Posterior cingulate gyrus (tissue), 11 donors: ENCODE results near the gene MYL7.

Experiments
- DNase-seq, 10 donors: peaks; one replicate each; pipeline versions ENCODE4 v3.0.0 to v3.0.0-alpha.2; 2020 to 2021; ENCODE audit warnings: mixed read lengths in 3 of 10
- intact Hi-C: fragments of 100-400 bp; cut with DNase I; formaldehyde crosslinking; loops from one replicate; pipeline ENCODE4 v1.15.1; 2023

Gene MYL7

GRCh38 chr7:44104860-44105771, 36.0 kb downstream of the MYL7 start:
- intact Hi-C loops, result no loop called here
- peak in 5 of 10 donors; percentile 30 to 87 (median 81) for DNase-seq

GRCh38 chr7:44103923-44104859, 36.9 kb downstream of the MYL7 start, which contains the start of gene AEBP1:
AEBP1 (plus strand) TSS chr7:44104345; CDS start chr7:44104666, 321 bp downstream.
- peak in 3 of 10 donors; percentile 57 to 84 (median 79) for DNase-seq
- intact Hi-C loops, result no loop called here

DNA sequence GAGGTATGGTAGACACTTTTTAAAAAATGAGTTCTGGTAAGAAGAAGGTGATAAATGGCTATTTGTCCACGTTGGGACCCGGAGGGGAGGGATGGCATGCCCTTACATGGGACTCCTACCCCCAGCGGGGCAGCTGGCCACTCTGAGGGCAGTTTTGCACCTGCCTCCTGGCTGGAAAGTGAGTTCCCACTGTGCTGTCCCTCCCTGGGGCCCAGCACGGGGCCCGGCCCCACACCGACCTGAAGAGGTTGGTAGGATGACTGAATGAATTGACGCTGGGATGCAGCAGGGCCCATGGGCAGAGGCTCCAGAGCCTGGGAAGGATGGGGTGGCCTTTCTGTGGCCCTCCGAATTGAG, 37.6 kb downstream of the MYL7 start:
- DNase-seq, result peak in 3 of 10 donors; percentile 52 to 71 (median 69)
- intact Hi-C loops, result no loop called here

- intact Hi-C loops, result no loop called here
- peak in 2 of 10 donors; percentile 32 to 55 for DNase-seq
These were observed 38.1 kb downstream of the MYL7 start for GRCh38 chr7:44102846-44103565.

GRCh38 chr7:44101966-44102845, 38.9 kb downstream of the MYL7 start:
- intact Hi-C loops, result no loop called here
- peak in 2 of 10 donors; percentile 76 to 83 for DNase-seq

DNA sequence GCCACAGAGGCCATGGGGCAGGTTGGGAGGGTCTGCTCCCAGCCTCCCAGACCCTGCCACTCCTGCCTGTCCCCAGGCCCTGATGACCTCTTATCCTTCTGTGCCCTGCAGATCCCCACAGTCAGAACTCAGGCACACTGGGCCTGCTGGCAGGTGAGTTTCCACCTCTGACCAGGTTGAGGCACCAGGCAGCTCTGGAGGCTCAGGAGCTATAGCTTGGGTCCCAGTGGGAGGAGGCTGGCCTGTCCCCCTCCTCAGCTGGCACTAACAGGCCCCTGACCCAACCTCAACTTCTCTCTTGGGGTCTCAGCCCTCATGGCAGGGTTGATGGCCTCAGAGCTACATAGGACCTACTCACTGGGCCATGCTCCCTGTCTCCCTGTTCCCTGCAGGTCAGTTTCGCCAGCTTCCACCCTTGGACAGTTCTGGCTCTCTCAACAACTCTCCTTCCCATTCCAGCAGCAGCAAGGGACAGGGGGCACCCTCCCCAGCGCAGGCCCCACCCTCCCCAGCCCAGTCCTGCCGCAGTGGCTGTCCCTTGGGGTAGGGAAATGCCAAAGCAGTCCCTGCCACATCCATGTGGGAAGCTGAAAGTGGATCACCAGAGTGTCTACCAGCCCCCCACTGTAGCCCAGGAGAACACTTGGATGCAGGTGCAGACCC, 39.7 kb downstream of the MYL7 start:
- intact Hi-C loops, result no loop called here
- DNase-seq, result peak in 2 of 10 donors; percentile 17 to 55

GRCh38 chr7:44100458-44101302, 40.5 kb downstream of the MYL7 start:
- intact Hi-C loops, result no loop called here
- DNase-seq, result peak in 4 of 10 donors; percentile 38 to 86 (median 58)

DNA sequence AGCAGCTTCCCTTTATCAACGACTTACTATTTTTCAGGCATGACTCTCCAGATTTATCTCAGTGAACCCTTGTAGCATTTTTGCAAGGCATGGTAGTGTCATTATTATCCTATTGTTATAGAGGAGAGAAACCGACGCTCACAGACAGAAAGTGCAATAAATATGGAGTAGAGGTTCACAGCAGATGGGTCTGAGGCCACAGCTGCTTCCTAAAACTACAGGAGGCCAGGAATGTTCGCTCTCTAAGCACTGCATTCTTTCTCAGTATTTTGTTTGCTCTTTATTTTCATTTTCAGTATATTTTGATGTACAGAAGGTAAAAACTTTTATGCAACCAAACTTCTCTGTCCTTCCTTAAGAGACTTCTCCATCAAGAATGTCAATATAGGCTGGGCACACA, 41.5 kb downstream of the MYL7 start:
- intact Hi-C loops, result no loop called here
- DNase-seq, result no peak

- intact Hi-C loops, result no loop called here
- DNase-seq, result no peak
These were observed 42.8 kb downstream of the MYL7 start for GRCh38 chr7:44098092-44099068.

DNA sequence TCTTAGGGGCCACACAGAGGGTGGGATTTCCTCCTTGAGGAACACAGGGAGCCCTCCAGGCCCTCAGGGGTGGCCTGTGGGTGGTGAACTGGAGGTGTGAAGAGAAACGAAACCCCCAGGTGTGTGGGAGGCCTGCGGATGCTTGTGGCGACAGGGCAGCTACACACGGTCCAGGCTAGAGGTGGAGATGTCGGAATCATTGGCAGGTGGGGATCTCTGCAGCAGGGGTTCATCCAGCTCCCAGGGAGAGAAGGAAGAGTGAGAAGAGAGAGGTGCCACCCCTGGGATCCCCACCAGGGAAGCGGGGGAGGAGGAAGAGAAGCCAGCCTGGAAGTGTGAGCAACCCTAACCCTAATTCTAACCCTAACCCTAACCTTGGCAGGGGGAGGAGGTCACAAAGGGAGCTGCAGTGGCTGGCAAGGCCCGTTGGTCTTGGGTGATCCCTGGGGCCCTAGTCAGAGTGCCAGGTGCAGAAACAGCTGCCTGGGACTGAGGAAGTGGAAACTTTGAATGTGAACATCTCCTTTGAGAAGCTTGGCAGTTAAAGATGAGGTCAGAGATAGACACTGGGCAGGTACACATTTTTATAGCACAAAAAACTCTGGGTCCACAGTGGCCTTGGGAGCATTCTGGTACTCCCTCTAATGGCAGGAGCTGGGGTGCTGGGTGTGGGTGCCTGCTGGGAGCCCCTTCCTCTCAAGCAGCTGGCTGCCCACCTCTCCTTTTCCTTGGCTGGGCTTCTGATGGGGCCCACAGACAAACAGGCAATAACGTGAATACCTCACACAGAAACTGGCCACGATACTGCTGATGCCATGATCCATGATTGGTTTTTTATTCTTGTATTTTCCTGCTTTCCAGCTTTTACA, 43.8 kb downstream of the MYL7 start:
- intact Hi-C loops, result no loop called here
- DNase-seq, result no peak

GRCh38 chr7:44096326-44096881, 44.7 kb downstream of the MYL7 start:
- intact Hi-C loops, result no loop called here
- no peak for DNase-seq

DNA sequence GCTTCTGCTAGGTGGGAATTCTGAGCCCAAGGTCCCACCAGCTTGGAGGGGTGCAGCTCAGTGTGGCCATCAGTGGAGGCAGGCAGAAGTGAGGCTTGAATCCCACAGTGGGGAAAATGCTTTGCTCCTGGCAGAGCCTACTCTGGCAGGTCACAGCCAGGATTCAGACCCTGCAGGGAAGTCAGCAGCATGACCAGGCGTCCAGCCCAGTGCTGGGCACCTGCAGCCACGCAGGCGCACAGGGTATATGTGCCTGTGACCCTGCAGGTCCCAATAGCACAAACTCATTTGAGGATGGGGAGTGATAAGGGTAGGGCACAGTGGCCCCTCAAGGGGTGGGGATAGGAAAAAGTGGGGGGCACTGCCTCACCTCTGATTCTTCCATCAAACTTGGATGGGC, 45.4 kb downstream of the MYL7 start:
- DNase-seq, result peak in 1 of 10 donors; percentile 51
- intact Hi-C loops, result no loop called here

- DNase-seq, result peak in 1 of 10 donors; percentile 11
- intact Hi-C loops, result no loop called here
These were observed 46.1 kb downstream of the MYL7 start for GRCh38 chr7:44094883-44095592.

DNA sequence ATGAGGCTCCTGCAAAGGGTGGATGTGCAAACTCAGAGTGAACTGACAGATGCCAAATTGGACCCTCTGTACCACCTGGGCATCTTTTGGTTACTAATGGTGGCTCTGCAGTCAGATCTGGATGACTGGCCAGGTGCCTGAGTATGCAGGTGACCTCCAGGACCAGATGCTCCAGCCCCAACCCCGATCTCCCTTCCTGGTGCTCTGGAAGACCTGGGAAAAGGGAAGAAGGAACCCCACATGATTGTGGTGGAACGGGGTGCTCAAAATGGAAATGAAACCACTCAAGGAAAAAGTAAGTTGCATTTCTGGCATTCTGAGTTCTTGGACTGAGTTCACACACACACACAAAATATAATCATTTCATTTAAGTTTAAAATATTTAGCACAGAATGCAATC, 46.8 kb downstream of the MYL7 start:
- intact Hi-C loops, result no loop called here
- DNase-seq, result peak in 1 of 10 donors; percentile 51
